Ramos (cell line): ENCODE data around the gene CD209.

Experiments
- in situ Hi-C: fragments of 300-500 bp; cut with MboI; formaldehyde crosslinking; loops from one replicate; pipeline ENCODE4 v1.14.3; 2022; ENCODE audit warnings: low sequenced_read_pairs; ENCODE audit not compliant: unreplicated experiment

The CD209 gene

DNA sequence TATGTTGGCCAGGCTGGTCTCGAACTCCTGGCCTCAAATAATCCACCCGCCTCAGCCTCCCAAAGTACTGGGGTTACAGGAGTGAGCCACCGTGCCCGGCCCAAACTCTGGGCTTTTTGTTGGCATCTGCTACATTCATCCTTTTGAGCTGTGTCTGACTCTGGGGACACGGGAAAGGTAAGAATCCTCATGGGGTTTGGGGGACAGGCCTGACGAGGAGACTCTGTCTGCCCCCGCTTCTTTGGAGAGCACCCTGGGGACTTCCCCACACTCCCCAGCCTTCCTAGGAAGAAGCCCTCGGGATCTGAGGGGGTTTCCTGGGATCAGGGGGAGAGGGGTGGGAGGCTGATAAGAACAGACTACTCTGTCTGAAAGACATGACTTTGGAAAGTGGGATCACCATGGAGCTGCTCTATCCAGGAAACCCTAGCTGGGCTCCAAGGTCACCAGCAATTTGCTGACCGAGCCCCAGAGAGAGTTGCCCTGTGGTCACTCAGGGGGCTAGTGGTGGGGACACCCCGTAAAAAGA, 37.3 kb downstream of the CD209 start:
- in situ Hi-C loops = no loop called here

DNA sequence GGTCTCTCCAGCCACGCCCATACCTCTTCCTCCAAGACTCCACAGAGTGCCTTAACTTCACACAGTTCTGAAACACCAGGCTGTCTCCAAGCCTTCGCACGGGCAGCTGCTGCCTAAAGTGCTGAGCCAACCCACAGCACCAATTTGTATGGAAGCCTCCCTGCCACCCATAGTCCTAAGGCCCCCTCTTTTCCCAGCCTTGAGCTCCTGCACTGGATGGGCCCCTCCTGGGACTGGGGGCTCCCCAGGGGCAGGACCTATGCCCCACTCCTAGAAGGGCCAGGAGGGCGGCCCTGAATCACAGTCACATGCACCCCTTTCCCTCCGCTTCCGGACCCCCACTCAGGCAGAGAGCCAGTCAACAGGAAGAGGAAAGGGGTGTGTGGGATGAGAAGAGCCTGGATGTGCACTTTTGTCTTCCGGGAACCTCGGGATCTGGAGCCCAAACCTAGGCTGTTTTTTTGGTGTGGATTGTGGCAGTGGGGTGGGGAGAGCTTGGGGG, 40.3 kb downstream of the CD209 start:
- in situ Hi-C loops = no loop called here

DNA sequence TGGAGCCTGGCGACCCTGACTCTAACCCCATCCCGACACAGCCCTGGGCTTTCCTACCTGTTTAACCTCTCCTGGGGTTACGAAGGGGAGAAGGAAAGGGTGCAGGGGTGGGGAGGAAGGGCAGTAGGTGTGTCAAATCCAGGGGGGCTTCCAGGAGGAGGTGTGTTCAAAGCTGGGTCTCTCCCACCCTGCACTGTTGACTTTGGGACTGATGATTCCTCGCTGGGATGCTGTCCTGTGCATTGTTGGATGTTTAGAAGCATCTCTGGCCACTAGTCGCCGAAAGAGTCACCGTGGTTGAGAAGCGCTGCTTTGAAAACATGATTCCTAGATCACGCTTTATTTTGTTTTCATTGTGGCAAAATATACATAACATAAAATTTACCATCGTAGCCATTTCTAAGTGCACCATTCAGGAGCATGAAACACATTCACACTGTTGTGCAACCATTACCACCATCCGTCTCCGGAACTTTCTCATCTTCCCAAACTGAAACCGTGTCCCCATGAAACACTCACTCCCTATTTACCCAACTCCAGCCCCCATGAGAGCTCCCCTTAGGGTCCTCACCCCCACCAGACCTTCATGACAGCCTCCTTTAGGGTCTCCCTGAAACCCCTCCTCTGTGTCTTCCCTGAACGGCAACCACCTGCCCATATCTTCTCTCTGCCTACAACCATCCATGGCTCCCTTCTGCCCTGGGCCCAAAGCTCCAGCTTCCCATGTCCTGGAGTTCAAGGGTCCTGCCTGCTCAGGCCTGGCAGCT, 41.0 kb downstream of the CD209 start:
- in situ Hi-C loops = no loop called here

DNA sequence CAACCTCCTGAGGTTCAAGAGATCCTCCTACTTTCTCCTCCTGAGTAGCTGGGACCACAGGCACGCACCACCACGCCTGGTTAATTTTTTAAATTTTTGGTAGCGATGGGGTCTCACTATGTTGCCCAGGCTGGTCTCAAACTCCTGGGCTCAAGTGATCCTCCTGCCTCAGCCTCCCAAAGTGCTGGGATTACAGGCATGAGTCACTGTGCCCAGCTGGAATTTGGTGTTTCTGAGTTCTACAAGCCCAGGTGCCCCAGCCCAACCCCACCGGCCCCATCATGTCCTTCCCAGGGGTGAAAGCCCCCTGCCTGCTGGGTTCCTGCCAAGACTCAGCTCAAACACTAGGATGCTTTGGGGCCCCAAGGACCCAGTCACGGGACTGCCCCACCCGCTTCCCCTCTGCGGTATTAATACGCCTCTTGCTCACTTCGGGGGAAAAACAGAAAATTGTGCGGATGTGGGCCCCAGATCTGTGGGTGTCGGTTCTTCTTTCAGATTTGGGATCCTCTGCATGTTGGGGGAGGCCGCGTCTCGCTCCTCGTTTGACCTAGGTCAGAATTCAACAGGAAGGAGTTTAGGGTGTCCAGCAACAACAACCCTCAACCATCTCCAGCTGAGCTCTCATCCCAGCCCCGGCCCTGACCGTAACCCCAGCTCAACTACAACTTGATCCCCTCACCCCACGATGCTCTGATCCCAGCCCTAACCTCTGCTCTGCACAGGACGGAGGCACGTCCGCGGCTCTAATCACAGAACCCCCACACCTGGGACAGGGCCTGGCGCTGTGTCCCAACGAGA, 41.7 kb downstream of the CD209 start:
- in situ Hi-C loops = no loop called here

DNA sequence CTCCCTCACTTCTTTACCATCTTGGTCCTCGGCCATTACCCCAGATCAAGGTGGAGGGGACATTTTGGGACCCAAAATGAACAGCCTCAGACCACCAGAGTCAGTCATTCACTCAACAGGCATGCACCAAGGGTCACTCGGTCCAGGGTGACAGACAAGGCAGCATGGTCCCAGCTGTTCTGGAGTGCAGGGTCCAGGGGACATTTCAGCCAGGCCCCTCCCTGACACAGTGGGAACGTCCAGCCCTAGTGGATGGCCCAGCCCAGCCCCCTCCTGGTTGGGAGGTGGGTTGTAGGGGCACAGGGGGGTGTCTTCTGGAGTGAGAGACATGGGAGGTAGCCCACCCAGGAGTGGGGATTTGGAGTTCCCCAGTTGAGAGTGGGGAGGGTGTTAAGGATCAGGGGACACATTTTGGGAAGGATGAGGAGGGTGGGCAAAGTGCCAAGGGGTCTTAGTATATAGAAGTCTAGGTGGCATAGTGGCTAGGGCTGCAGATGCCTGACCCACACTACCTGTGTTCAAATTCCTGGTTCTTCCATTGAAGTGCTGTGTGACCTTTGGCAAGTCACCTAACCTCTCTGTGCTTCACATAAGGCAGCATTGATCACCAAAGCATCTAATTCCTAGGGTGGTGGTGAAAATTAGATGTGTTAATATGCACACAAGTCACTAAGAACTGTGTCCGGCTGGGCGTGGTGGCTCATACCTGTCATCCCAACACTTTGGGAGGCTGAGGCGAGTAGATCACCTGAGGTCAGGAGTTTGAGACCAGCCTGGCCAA, 42.9 kb downstream of the CD209 start:
- in situ Hi-C loops = no loop called here

GRCh38 chr19:7703332-7703731, 44.0 kb downstream of the CD209 start:
- in situ Hi-C loops = no loop called here

DNA sequence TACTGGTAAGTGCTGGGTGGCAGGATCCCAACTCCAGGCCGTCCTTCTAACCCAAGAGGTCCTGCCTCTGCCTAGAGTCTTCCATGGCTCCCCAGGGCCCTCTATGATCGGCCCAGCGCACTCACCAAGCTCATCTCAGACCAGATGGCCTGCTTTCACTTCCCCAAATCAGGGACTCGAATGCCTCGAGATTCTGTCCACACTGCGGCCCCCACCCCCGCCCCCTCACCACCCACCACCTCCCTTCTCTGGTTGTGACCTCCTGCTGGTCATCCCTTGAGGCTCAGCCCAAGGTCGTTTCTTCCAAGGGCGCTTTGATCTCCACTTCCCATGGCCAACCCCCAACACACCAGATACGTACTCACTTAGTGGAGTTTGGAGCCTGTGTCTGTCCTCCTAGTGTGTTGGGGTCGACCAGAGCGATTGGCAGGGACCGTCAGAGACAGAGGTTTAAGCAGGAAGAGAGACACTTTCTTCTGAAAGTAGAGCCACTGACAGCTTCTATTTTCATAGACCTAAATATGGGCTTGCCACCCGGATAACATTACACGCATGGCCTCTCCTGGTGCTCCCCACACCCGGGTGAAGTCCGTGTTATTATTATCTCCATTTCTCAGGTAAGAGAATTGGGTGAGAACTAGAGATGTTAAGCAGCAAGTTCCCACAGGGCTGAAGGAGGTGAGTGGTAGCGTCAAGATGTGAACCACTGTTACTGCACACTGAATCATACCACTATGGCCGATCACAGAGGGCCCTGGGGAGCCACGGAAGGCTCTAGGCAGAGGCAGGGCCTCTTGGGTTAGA, 45.5 kb downstream of the CD209 start, which contains the start of gene FCER2:
Gene FCER2 (minus strand): TSS at position 478 of the 804 bp plus-strand sequence. CDS start 2,371 bp downstream, outside the sequence.
- in situ Hi-C loops = no loop called here

DNA sequence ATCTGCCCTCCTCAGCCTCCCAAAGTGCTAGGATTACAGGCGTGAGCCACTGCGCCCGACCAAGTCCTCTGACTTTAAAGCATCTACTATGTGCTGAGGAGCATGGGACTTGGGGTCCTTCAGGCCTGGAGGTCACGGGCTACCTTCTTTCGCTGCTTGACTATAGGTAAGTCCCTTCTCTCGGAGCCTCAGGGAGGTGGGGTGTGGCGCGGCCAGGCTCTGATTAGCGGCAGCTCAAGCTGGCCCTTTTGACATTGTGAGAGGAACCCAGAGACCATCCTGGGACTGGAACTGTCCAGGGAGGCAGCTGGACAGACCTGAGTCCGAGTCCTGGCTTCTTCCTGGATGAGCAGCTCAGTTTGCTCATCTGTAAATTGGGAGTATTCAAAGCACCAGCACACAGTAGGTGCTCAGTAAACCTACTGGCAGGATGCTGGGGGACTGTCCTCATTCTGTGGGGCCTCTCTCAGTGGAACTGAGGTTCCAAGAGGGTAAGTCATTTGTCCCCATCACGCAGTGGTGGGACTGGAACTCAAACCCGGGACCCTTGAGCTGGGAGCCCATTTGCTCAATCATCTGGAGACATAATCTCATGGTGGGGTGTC, 46.2 kb downstream of the CD209 start:
- in situ Hi-C loops = no loop called here

- in situ Hi-C loops = no loop called here
These were observed 47.6 kb downstream of the CD209 start for GRCh38 chr19:7699417-7700401.

DNA sequence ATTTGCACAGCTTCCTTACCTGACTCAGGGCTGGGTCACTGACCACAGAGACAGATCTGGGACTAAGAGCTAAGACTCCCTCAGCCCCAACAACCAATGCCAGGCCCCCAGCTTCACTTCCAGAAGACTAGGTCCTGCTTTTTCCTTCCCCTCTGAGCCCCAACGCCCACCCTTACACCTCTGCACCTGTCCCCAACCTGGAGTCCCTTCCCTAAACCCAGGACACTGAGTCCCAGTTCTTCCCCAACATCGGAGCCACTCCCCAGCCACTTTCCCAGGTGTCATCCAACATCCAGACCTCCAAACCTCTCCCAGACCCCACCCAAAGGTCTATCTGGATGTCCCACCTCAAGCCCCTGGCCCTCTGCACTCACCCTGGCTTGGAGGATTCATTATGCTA, 48.3 kb downstream of the CD209 start:
- in situ Hi-C loops = no loop called here

- in situ Hi-C loops = no loop called here
These were observed 48.8 kb downstream of the CD209 start for GRCh38 chr19:7698583-7698982.

- in situ Hi-C loops = no loop called here
These were observed 49.5 kb downstream of the CD209 start for GRCh38 chr19:7697721-7698287.

DNA sequence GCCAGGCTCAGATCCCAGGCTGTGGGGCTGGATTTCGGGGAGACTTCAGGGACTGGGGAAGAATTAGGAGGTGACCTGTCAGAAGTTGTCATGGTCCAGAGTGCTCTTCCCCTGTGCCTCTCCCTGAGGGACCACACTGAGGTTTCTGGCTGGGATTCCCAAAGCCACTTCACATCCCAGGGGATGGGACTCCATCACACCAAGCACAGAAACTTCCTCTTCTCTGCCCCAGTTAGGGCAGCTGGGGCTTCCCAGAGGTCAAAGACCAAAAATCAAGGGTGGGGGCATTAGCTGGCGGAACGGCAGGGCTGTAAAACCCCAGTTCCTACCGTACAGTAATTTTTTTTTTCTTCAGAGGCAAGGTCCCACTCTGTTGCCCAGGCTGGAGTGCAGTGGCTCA, 52.8 kb downstream of the CD209 start:
- in situ Hi-C loops = no loop called here

- in situ Hi-C loops = no loop called here
These were observed 54.8 kb downstream of the CD209 start for GRCh38 chr19:7692417-7693088.

GRCh38 chr19:7691497-7691896, 55.8 kb downstream of the CD209 start:
- in situ Hi-C loops = no loop called here

DNA sequence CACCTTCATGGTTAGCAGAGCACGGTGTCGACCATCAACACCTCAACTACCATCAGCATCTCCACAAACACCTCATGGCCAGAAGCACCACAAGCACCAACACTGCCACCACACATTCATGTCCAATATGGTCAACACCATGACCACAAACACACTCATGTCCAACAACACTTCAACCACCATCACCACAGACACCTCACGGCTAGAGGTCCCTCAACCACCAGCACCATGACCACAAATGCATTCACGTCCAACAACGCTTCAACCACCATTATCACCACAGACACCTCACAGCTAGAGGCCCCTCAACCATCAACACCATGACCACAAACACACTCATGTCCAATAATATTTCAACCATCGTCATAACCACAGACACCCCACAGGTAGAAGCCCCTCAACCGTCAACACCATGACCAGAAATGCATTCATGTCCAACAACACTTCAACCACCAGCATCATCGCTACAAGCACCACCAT, 56.5 kb downstream of the CD209 start:
- in situ Hi-C loops = no loop called here
